Stimulated activated CD4-positive, alpha-beta T cell treated with anti-CD3 and anti-CD28 coated beads, Interleukin-1b, Interleukin-23, amount 100 ng/mL, for 1 hour (primary cell): ENCODE results near the gene KRT74.

Experiments used
- DNase-seq, 2 donors: peaks; one replicate each; pipeline ENCODE4 v3.0.0-alpha.2; 2020; ENCODE audit warnings: low read depth in 2 of 2

Gene KRT74

GRCh38 chr12:52573743-52574142, at the start of gene KRT74:
Gene KRT74, minus strand, starts transcription at chr12:52573843. Its CDS starts 66 bp downstream, at chr12:52573777.
- no peak for DNase-seq

GRCh38 chr12:52622349-52622748, 48.7 kb upstream of the KRT74 start:
- no peak for DNase-seq

GRCh38 chr12:52618866-52619265, 45.2 kb upstream of the KRT74 start:
- DNase-seq, result no peak

- no peak for DNase-seq
Measured at GRCh38 chr12:52618216-52618615, 44.6 kb upstream of the KRT74 start, which contains the start of gene KRT73. Gene KRT73, minus strand, starts transcription at chr12:52618559. Its CDS starts 35 bp downstream, at chr12:52618524.

- DNase-seq, result no peak
Measured at GRCh38 chr12:52617403-52617785, 43.8 kb upstream of the KRT74 start.

- no peak for DNase-seq
Measured at GRCh38 chr12:52616680-52617402, 43.2 kb upstream of the KRT74 start.

GRCh38 chr12:52615912-52616311, 42.3 kb upstream of the KRT74 start:
- no peak for DNase-seq

- no peak for DNase-seq
Measured at GRCh38 chr12:52615208-52615868, 41.7 kb upstream of the KRT74 start.

- DNase-seq, result no peak
Measured at GRCh38 chr12:52614381-52615207, 41.0 kb upstream of the KRT74 start.

GRCh38 chr12:52613384-52614030, 39.9 kb upstream of the KRT74 start:
- no peak for DNase-seq

- no peak for DNase-seq
Measured at GRCh38 chr12:52612431-52613383, 39.1 kb upstream of the KRT74 start.

- no peak for DNase-seq
Measured at GRCh38 chr12:52611080-52611468, 37.4 kb upstream of the KRT74 start.

- no peak for DNase-seq
Measured at GRCh38 chr12:52608826-52609630, 35.4 kb upstream of the KRT74 start.

GRCh38 chr12:52608161-52608560, 34.5 kb upstream of the KRT74 start:
- DNase-seq, result no peak

- no peak for DNase-seq
Measured at GRCh38 chr12:52607314-52607713, 33.7 kb upstream of the KRT74 start.

- no peak for DNase-seq
Measured at GRCh38 chr12:52606581-52607218, 33.1 kb upstream of the KRT74 start.

- DNase-seq, result no peak
Measured at GRCh38 chr12:52606096-52606495, 32.5 kb upstream of the KRT74 start.

- no peak for DNase-seq
Measured at GRCh38 chr12:52605542-52605941, 31.9 kb upstream of the KRT74 start.

GRCh38 chr12:52604859-52605258, 31.2 kb upstream of the KRT74 start:
- no peak for DNase-seq
